GM21515 (cell line): ENCODE measurements around the gene TNFRSF12A.

Source experiments
- ATAC-seq: cut with Tn5 transposase; IDR thresholded peaks from one replicate; pipeline ENCODE4 v1.9.1; 2021; ENCODE audit not compliant: unreplicated experiment

Gene TNFRSF12A

DNA sequence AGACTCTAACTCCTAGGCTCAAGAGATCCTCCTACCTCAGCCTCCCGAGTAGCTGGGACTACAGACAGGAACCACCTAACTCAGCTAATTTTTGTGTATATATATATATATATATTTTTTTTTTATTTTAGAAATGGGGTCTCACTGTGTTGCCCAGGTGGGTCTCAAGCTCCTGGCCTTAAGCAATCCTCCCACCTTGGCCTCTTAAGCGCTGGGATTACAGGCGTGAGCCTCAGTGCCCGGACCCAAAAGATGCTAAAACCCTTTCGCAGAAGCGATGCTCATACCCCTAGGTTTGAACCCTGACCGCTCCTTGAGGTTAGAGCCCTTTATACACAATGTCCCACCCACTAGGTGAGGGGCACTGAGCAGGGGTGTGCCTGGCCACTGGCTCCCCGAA, 9.7 kb upstream of the TNFRSF12A start:
- no peak for ATAC-seq

DNA sequence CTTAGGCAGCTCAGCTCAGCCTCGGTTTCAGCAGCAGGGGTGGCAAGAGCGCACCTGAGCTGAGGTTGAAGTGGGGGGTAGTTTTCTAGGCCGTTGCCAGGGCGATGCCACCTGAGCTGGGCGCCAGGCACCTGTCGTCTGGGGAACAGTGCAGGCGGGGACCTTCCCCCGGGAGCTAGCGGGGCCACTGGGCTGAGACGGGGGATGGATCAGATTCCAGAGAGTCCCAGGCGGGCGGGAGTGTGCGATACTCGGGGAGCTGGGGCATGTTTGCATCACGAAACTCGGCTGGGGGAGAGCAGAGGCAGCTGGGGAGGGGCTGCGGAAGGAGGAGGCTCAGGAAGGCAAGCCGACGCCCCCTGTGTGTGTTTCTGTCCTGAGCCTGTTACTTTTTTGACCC, 7.9 kb upstream of the TNFRSF12A start:
- no peak for ATAC-seq

DNA sequence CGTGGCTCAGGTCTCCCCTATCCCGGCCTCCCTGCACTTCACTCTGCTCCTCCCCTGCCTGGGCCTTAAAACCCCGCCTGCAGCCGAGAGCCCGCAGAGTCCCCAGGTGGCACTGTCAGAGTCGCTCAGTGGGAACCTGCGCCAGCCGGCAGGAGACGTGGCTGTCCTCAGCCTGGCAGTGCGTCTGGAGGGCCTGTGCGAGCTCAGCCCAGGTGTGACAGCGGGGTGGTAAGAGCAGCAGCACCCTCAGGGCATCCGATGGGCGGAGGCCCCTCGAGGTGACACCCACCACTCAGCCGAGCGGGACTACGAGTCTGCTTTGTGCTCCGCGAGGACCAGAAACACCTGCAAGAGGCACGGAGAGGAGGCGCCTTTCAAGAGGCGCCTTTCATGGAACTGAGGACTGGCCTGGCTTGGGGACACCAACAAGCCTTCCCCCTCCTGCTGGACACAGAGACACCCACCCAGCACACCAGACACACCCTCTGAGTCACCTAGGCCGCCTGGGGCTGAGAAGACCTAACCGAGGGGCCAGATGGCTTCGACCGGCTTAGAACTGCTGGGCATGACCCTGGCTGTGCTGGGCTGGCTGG, 7.2 kb upstream of the TNFRSF12A start, which contains the start of gene CLDN9:
Gene CLDN9 (plus strand): TSS at position 96 of the 593 bp plus-strand sequence. CDS start 440 bp downstream, at position 536.
- no peak for ATAC-seq

- no peak for ATAC-seq
These were observed 6.6 kb upstream of the TNFRSF12A start for GRCh38 chr16:3013491-3013951.

GRCh38 chr16:3013998-3014690, 6.0 kb upstream of the TNFRSF12A start:
- no peak for ATAC-seq

DNA sequence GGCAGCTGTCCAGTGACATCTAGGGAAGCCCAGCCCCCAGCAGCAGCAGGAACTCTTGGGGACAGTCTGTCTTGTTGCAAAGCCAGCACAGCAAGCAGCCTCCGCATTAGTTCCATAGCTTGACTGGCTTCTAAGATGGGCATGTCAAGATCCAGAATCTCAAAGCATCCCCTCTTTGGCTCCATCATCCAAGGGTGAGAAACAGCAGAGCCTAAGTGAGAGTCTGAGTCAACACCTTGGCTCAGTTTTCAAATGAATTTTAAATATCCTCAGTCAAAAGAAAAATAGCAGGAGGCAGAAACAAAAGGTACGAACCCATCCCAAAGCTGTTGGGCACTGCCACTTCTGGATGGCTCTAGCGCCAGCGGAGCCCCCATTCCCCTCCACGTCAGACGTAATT, 5.2 kb upstream of the TNFRSF12A start:
- no peak for ATAC-seq

GRCh38 chr16:3015865-3016521, 4.2 kb upstream of the TNFRSF12A start:
- ATAC-seq: no peak

DNA sequence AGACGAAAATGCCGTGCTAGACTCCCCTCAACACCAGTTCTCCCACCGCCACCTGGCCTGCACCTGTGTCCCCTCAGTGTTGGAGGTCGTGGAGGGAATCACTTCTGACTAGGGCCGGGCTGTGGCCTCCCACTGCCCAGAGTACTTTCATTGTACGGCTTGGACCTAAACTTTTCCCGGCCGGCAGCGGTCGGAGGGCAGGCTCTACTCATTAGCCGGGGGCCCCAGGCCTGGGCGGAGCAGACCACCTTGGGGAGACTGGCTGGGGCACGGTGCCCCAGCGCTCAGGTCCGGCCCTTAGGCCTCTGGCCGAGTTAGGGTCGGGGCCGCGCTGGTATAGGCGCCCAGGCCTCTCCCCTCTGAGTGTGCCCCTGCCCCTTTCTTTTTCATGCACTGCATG, 2.8 kb upstream of the TNFRSF12A start:
- ATAC-seq: no peak

- no peak for ATAC-seq
These were observed 2.2 kb upstream of the TNFRSF12A start, which contains the start of gene CLDN6 for GRCh38 chr16:3017794-3018506. CLDN6 (minus strand) TSS chr16:3018183; CDS start chr16:3016021, 2,162 bp downstream.

DNA sequence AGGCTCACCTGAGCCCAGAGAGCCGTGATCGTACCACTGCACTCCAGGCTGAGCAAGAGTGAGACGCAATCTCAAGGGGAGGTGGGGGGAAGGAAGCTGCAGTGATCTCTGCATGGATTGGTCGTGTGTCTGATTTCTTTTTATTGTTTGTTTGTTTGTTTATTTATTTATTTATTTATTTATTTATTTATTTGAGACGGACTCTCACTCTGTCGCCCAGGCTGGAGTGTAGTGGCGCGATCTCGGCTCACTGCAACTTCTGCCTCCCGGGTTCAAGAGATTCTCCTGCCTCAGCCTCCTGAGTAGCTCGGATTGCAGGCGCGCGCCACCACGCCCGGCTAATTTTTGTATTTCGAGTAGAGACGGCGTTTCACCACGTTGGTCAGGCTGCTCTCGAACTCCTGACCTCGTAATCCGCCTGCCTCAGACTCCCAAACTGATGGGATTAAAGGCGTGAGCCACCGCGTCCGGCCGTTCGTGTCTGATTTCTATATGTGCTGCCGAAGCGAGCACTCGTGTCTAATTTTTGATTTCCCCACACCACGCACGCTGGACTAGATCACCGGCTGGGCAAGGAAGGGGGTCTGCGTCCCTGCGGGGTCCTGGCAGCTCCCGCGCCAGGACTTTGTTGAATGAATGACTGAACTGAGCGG, 448 bp upstream of the TNFRSF12A start:
- no peak for ATAC-seq

- no peak for ATAC-seq
These were observed 658 bp downstream of the TNFRSF12A start for GRCh38 chr16:3020604-3021448.

GRCh38 chr16:3021449-3022207, 1.5 kb downstream of the TNFRSF12A start:
- ATAC-seq: no peak

DNA sequence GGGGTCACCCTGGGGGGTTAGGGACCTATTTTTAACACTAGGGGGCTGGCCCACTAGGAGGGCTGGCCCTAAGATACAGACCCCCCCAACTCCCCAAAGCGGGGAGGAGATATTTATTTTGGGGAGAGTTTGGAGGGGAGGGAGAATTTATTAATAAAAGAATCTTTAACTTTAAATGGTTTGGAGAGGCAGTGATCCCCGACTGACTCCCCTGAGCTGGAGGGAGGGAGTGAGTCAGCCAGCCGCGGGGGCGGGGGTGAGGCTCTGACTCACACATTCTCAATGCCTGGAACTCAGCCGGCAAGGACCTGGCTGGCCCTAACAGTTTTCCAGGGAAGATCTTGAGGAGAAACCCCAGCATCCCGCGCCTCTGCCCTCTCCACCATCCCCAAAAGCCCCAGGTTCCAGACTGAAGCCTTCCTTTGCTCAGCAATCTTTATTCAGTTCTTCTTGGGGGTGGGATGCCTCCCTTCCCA, 2.1 kb downstream of the TNFRSF12A start:
- no peak for ATAC-seq

- ATAC-seq: no peak
These were observed 2.7 kb downstream of the TNFRSF12A start for GRCh38 chr16:3022684-3023414.

- ATAC-seq: no peak
These were observed 3.2 kb downstream of the TNFRSF12A start for GRCh38 chr16:3023415-3023668.

DNA sequence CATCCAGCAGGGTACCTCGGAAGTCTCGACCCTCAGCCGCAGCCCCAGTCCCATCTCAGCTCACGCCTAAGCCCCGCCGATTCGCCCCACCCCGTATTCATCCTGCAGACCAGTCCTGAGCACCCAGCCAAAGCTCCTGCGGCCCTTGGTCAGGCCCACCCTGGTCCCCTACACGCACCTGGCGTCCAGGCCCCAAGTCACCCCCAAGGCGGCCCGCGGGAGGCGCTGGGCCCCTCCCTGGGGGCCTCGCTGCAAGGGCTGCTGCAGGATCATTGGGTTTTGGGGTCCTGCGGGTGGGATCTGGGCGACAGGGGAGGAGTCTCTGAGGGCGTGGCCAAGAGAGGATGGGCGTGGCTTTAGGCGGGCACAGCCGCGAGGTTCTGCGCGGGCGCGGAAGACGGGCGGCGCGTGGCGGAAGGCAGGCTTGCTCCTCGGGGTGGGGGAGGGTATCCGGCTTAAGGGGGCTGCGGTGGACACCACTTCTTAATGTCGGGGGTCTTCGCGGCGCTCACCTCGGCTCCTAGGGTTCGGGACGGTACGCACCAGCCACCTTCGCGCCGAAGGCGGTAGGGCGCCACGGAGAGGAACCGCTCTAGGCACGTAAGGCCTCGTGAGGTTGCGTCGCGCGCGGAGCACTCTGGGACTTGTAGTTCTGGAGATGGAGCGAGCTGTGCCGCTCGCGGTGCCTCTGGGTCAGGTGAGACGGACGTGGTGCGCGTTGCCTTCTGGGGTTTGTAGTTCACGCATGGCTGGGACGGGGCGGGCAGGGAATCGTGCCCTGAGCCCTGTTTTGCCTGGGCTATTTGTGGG, 3.7 kb downstream of the TNFRSF12A start, which contains the start of the genes HCFC1R1 and THOC6:
Gene HCFC1R1 (minus strand): TSS at position 274 of the 810 bp plus-strand sequence. CDS start 1 bp downstream, at position 273.
Gene THOC6 (plus strand): TSS at position 367 of the 810 bp plus-strand sequence. CDS start 292 bp downstream, at position 659.
- ATAC-seq: peak; percentile 71
